WTC11 (cell line): ENCODE measurements around the gene TSSC4. TPM values are rescaled to one million over a fixed set of nuclear protein-coding genes. Genes with fewer than 3 reads are reported as not detected.

Source experiments
- ATAC-seq: fragments of 200-7000 bp; cut with Tn5 transposase; 2 replicates; pipeline ENCODE4 v1.10.0; 2021; ENCODE audit warnings: mild to moderate bottlenecking, moderate library complexity
- CTCF ChIA-PET: fragments of 300-600 bp; sonication (Branson Sonifier 250); formaldehyde crosslinking; loops from one replicate; lab custom pipeline; 2021; ENCODE audit warnings: antibody characterized with exemption; lab: Charles Lee
- POLR2A ChIA-PET: fragments of 350-600 bp; sonication (Branson Sonifier 250); formaldehyde crosslinking; loops from one replicate; lab custom pipeline; 2021; ENCODE audit warnings: antibody characterized with exemption; lab: Charles Lee
- DNase-seq: peaks from one replicate; pipeline ENCODE4 v3.0.0; 2021; ENCODE audit warnings: low spot score
- H3K27ac Mint-ChIP-seq: 2 replicates; pipeline ENCODE4 v1.8.0; 2021; ENCODE audit warnings: mixed read lengths
- H3K27me3 Mint-ChIP-seq: 2 replicates; pipeline ENCODE4 v1.8.0; 2021; ENCODE audit warnings: low read depth, mild to moderate bottlenecking, moderate library complexity, mixed read lengths
- H3K36me3 Mint-ChIP-seq: 2 replicates; pipeline ENCODE4 v1.8.0; 2021; ENCODE audit warnings: mixed read lengths
- H3K4me1 Mint-ChIP-seq: 2 replicates; pipeline ENCODE4 v1.8.0; 2022; ENCODE audit warnings: mixed read lengths
- H3K4me3 Mint-ChIP-seq: 2 replicates; pipeline ENCODE4 v1.8.0; 2021; ENCODE audit warnings: mild to moderate bottlenecking, moderate library complexity, mixed read lengths
- H3K9me3 Mint-ChIP-seq: 2 replicates; pipeline ENCODE4 v1.8.0; 2021; ENCODE audit warnings: mixed read lengths
- AFF4 ChIP-seq: sonication (generic); formaldehyde crosslinking; IDR thresholded peaks from 2 replicates; pipeline ENCODE4 v1.8.1; 2023; ENCODE audit warnings: mild to moderate bottlenecking, missing genetic modification reagents, borderline replicate concordance
- ARID4B ChIP-seq: sonication (generic); formaldehyde crosslinking; IDR thresholded peaks from 2 replicates; pipeline ENCODE4 v1.8.0; 2023; ENCODE audit warnings: missing genetic modification reagents, mild to moderate bottlenecking, borderline replicate concordance
- E2F1 ChIP-seq: sonication (generic); formaldehyde crosslinking; IDR thresholded peaks from 2 replicates; pipeline ENCODE4 v1.8.0; 2022; ENCODE audit warnings: mild to moderate bottlenecking, missing genetic modification reagents
- FOXP1 ChIP-seq: sonication (generic); formaldehyde crosslinking; IDR thresholded peaks from 2 replicates; pipeline ENCODE4 v1.8.0; 2022; ENCODE audit warnings: missing genetic modification reagents, mild to moderate bottlenecking, moderate library complexity, borderline replicate concordance
- FOXP4 ChIP-seq: sonication (generic); formaldehyde crosslinking; IDR thresholded peaks from 2 replicates; pipeline ENCODE4 v1.8.0; 2022; ENCODE audit warnings: mild to moderate bottlenecking, missing genetic modification reagents
- GABPB1 ChIP-seq: sonication (generic); formaldehyde crosslinking; IDR thresholded peaks from 2 replicates; pipeline ENCODE4 v1.8.1; 2023; ENCODE audit warnings: mild to moderate bottlenecking, missing genetic modification reagents
- GRHL2 ChIP-seq: fragments of 250-450 bp; sonication (Bioruptor Pico); IDR thresholded peaks from 2 replicates; pipeline ENCODE4 v1.8.0; 2022; ENCODE audit warnings: mild to moderate bottlenecking, moderate library complexity; ENCODE audit not compliant: insufficient replicate concordance, severe bottlenecking
- GTF2I ChIP-seq: fragments of 250-450 bp; sonication (Bioruptor Pico); conservative IDR thresholded peaks from 2 replicates; pipeline ENCODE4 v1.4.0; 2021; ENCODE audit warnings: mild to moderate bottlenecking
- NR2C2 ChIP-seq: sonication (generic); formaldehyde crosslinking; IDR thresholded peaks from 2 replicates; pipeline ENCODE4 v1.8.0; 2022; ENCODE audit warnings: mild to moderate bottlenecking, missing genetic modification reagents
- PRDM15 ChIP-seq: sonication (generic); formaldehyde crosslinking; IDR thresholded peaks from 2 replicates; pipeline ENCODE4 v1.8.0; 2022; ENCODE audit warnings: missing genetic modification reagents
- RORB ChIP-seq: fragments of 250-450 bp; sonication (Bioruptor Pico); IDR thresholded peaks from 2 replicates; pipeline ENCODE4 v1.9.0; 2021; ENCODE audit warnings: mild to moderate bottlenecking
- SMAD3 ChIP-seq: sonication (generic); formaldehyde crosslinking; IDR thresholded peaks from 2 replicates; pipeline ENCODE4 v1.8.0; 2022; ENCODE audit warnings: missing genetic modification reagents, mild to moderate bottlenecking, borderline replicate concordance
- SMAD4 ChIP-seq: sonication (generic); formaldehyde crosslinking; IDR thresholded peaks from 2 replicates; pipeline ENCODE4 v1.8.0; 2022; ENCODE audit warnings: mild to moderate bottlenecking, missing genetic modification reagents
- TEAD1 ChIP-seq: sonication (generic); formaldehyde crosslinking; IDR thresholded peaks from 2 replicates; pipeline ENCODE4 v1.8.0; 2022; ENCODE audit warnings: mild to moderate bottlenecking, missing genetic modification reagents
- TEAD4 ChIP-seq: sonication (generic); formaldehyde crosslinking; IDR thresholded peaks from 2 replicates; pipeline ENCODE4 v1.8.0; 2022; ENCODE audit warnings: mild to moderate bottlenecking, missing genetic modification reagents
- ZNF232 ChIP-seq: sonication (generic); formaldehyde crosslinking; IDR thresholded peaks from 2 replicates; pipeline ENCODE4 v1.8.0; 2022; ENCODE audit warnings: mild to moderate bottlenecking, missing genetic modification reagents
- ZNF263 ChIP-seq: sonication (generic); formaldehyde crosslinking; IDR thresholded peaks from 2 replicates; pipeline ENCODE4 v1.8.1; 2022; ENCODE audit warnings: low read depth, mild to moderate bottlenecking, moderate library complexity, missing genetic modification reagents
- ZNF281 ChIP-seq: sonication (generic); formaldehyde crosslinking; IDR thresholded peaks from 2 replicates; pipeline ENCODE4 v1.8.0; 2023; ENCODE audit warnings: mild to moderate bottlenecking, missing genetic modification reagents
- total RNA-seq: library from RNA; stranded (reverse); gene quantifications from 3 replicates; pipeline ENCODE4 v1.2.3, GENCODE V29; 2021

TSSC4 gene
- total RNA-seq, 1 experiment from 2014 or later: 41.4 TPM

- no peak for TF ChIP-seq FOXP4 (CRISPR knock-in tag)
- TF ChIP-seq GABPB1 (CRISPR knock-in tag): no peak
- TF ChIP-seq TEAD1 (CRISPR knock-in tag): no peak
These were observed 40.4 kb upstream of the TSSC4 start (continued) for GRCh38 chr11:2360081-2360642.

- peaks cover 17% of the 10 kb centered on the region for H3K27me3 Mint-ChIP-seq
- peaks cover 6% of the 10 kb centered on the region for H3K9me3 Mint-ChIP-seq
- no peak overlapping the region for H3K27ac Mint-ChIP-seq
- ChIA-PET CTCF (no interaction called here), POLR2A (no interaction called here)
- DNase-seq: no peak
- no peak overlapping the region for H3K4me3 Mint-ChIP-seq
- H3K36me3 Mint-ChIP-seq: no peaks in the 10 kb centered on the region
- no peaks in the 10 kb centered on the region for H3K4me1 Mint-ChIP-seq
- no peak for ATAC-seq
- TF ChIP-seq AFF4 (CRISPR knock-in tag): no peak
- no peak for TF ChIP-seq RORB (CRISPR knock-in tag)
- no peak for TF ChIP-seq NR2C2 (CRISPR knock-in tag)
- TF ChIP-seq ARID4B (CRISPR knock-in tag): no peak
- no peak for TF ChIP-seq ZNF232 (CRISPR knock-in tag)
- TF ChIP-seq TEAD1 (CRISPR knock-in tag): no peak
- TF ChIP-seq GTF2I (CRISPR knock-in tag): no peak
- no peak for TF ChIP-seq ZNF263 (CRISPR knock-in tag)
- TF ChIP-seq TEAD4 (CRISPR knock-in tag): no peak
- TF ChIP-seq ZNF281 (CRISPR knock-in tag): no peak
- no peak for TF ChIP-seq SMAD3 (CRISPR knock-in tag)
- no peak for TF ChIP-seq SMAD4 (CRISPR knock-in tag)
- TF ChIP-seq E2F1 (CRISPR knock-in tag): no peak
- no peak for TF ChIP-seq PRDM15 (CRISPR knock-in tag)
- TF ChIP-seq GRHL2 (CRISPR knock-in tag): no peak
- no peak for TF ChIP-seq FOXP1 (CRISPR knock-in tag)
These were observed 39.0 kb upstream of the TSSC4 start for GRCh38 chr11:2361565-2361964.
